Glutamatergic neuron (in vitro differentiated cells): Measurements from ENCODE around the gene CHST7. TPM values are rescaled to one million over a fixed set of nuclear protein-coding genes. Genes with fewer than 3 reads are reported as not detected.

Experiments
- DNase-seq: peaks from one replicate; pipeline ENCODE4 v3.0.0; 2022
- H3K27ac Mint-ChIP-seq: one replicate; pipeline ENCODE4 v1.8.0; 2020; ENCODE audit warnings: mild to moderate bottlenecking, mixed read lengths, inconsistent platforms; ENCODE audit not compliant: unreplicated experiment
- H3K27me3 Mint-ChIP-seq: one replicate; pipeline ENCODE4 v1.8.0; 2020; ENCODE audit warnings: mild to moderate bottlenecking, moderate library complexity, mixed read lengths, inconsistent platforms; ENCODE audit not compliant: unreplicated experiment
- H3K36me3 Mint-ChIP-seq: one replicate; pipeline ENCODE4 v1.8.0; 2020; ENCODE audit warnings: mild to moderate bottlenecking, mixed read lengths, inconsistent platforms; ENCODE audit not compliant: unreplicated experiment
- H3K4me1 Mint-ChIP-seq: one replicate; pipeline ENCODE4 v1.8.0; 2020; ENCODE audit warnings: mild to moderate bottlenecking, low read depth, mixed read lengths, inconsistent platforms; ENCODE audit not compliant: unreplicated experiment
- H3K4me3 Mint-ChIP-seq: one replicate; pipeline ENCODE4 v1.8.0; 2020; ENCODE audit warnings: mild to moderate bottlenecking, mixed read lengths, inconsistent platforms; ENCODE audit not compliant: unreplicated experiment
- H3K9me3 Mint-ChIP-seq: one replicate; pipeline ENCODE4 v1.8.0; 2020; ENCODE audit warnings: mild to moderate bottlenecking, moderate library complexity, mixed read lengths, inconsistent platforms; ENCODE audit not compliant: unreplicated experiment
- total RNA-seq: library from RNA; stranded (reverse); fragmentation: NEBNext Ultra II Directional; extraction: Animal tissue kit (Norgen Biotek cat#: 25700); gene quantifications from one replicate; pipeline ENCODE4 v1.2.1, GENCODE V29; 2021; ENCODE audit not compliant: unreplicated experiment
- TF ChIP-seq, protein P1 (sequence below): fragments of 200-600 bp; sonication (generic); IDR thresholded peaks from one replicate; pipeline ENCODE4 v1.5.0; 2021; ENCODE audit not compliant: partially characterized antibody, unreplicated experiment

CHST7 gene
- total RNA-seq, 1 donor from 2014 or later: 1.7 TPM

DNA sequence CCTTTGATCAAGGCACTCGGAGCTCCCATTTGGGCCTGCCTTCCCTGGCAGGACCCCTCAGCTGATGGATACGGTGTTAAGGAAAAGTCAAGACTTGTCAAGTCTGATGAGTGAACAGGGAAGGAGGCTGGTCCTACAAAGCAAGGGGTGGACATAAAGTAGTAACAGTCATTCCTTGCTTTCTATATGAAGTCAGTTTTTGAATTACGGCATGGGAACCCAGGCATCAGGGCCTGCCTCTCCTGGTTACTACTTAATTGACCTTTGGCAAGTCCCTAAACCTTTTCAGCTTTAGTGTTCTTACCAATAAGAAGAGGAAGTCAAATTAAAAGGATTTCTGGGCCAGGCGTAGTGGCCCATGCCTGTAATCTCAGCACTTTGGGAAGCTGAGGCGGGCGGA lies 7.0 kb downstream of the CHST7 start:
- H3K4me1 Mint-ChIP-seq: no peaks in the 10 kb centered on the region
- H3K4me3 Mint-ChIP-seq: no peak overlapping the region
- H3K36me3 Mint-ChIP-seq: no peaks in the 10 kb centered on the region
- TF ChIP-seq, protein P1, sequence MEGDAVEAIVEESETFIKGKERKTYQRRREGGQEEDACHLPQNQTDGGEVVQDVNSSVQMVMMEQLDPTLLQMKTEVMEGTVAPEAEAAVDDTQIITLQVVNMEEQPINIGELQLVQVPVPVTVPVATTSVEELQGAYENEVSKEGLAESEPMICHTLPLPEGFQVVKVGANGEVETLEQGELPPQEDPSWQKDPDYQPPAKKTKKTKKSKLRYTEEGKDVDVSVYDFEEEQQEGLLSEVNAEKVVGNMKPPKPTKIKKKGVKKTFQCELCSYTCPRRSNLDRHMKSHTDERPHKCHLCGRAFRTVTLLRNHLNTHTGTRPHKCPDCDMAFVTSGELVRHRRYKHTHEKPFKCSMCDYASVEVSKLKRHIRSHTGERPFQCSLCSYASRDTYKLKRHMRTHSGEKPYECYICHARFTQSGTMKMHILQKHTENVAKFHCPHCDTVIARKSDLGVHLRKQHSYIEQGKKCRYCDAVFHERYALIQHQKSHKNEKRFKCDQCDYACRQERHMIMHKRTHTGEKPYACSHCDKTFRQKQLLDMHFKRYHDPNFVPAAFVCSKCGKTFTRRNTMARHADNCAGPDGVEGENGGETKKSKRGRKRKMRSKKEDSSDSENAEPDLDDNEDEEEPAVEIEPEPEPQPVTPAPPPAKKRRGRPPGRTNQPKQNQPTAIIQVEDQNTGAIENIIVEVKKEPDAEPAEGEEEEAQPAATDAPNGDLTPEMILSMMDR: no peak
- peaks cover 5% of the 10 kb centered on the region for H3K9me3 Mint-ChIP-seq
- no peak overlapping the region for H3K27ac Mint-ChIP-seq
- no peaks in the 10 kb centered on the region for H3K27me3 Mint-ChIP-seq
- DNase-seq: no peak

DNA sequence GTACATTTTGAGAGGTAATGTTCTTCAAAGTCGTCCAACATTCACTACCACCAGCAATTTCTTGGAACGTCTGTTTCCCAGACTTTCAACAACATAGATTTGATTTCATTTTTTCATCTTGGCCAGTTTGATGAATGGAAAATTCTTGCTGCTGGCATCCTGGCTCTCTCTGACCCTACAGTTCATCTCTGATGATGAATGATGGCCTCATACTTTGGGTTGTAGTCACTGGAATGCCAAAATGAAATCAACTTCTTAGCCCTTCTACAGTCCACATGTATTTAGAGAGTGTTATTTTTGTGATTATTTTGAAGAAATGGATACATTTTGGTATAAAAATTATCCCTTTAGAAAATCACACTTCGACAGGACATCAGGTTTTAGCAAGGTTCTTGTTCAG lies 8.8 kb downstream of the CHST7 start:
- no peaks in the 10 kb centered on the region for H3K9me3 Mint-ChIP-seq
- H3K4me1 Mint-ChIP-seq: no peaks in the 10 kb centered on the region
- H3K4me3 Mint-ChIP-seq: no peak overlapping the region
- no peak for DNase-seq
- H3K27ac Mint-ChIP-seq: no peak overlapping the region
- no peaks in the 10 kb centered on the region for H3K36me3 Mint-ChIP-seq
- no peaks in the 10 kb centered on the region for H3K27me3 Mint-ChIP-seq
- TF ChIP-seq, protein P1: no peak

DNA sequence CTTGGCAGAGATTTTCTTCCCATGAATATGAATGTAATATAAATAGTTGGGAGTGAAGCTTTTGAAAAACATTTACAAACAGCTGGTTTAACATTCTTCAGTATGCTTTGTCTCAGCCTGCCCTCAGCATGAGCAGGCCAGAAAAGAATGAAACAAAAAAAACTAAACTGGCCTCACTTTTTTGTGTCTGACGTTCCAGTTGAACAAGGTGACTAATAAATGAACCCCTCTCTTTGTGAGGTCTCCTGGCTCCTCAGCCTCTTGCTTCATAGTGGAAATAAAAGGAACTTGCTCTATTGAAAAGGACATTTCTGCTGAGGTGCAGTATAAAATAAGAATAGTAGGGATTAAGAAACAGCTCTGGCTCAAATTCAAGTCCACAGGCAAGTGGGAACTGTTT lies 9.4 kb downstream of the CHST7 start:
- no peaks in the 10 kb centered on the region for H3K9me3 Mint-ChIP-seq
- no peaks in the 10 kb centered on the region for H3K4me1 Mint-ChIP-seq
- H3K4me3 Mint-ChIP-seq: no peak overlapping the region
- no peak for DNase-seq
- TF ChIP-seq, protein P1: no peak
- H3K27ac Mint-ChIP-seq: no peak overlapping the region
- H3K36me3 Mint-ChIP-seq: no peaks in the 10 kb centered on the region
- no peaks in the 10 kb centered on the region for H3K27me3 Mint-ChIP-seq

DNA sequence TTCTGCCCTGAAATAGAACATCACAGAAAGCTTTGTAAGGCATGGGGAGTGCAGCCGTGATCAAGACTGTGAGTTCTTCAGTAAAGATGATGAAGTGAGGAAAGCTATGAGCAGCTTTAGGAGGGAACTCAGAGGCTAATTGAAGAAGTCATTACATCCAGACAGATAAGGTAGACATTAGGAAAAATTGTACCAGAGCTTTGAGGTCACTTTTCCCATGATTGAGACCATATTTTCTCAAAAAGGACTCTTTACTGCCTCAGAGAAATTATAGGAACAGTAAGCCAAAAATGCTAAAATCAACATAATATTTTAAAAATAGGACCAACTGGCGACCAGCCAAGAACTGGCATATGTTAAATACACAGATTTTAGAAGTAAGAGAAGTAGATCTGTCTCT lies 11.2 kb downstream of the CHST7 start:
- H3K27ac Mint-ChIP-seq: no peak overlapping the region
- no peaks in the 10 kb centered on the region for H3K4me1 Mint-ChIP-seq
- H3K9me3 Mint-ChIP-seq: no peaks in the 10 kb centered on the region
- DNase-seq: no peak
- TF ChIP-seq, protein P1: no peak
- no peaks in the 10 kb centered on the region for H3K27me3 Mint-ChIP-seq
- H3K4me3 Mint-ChIP-seq: no peak overlapping the region
- no peaks in the 10 kb centered on the region for H3K36me3 Mint-ChIP-seq

DNA sequence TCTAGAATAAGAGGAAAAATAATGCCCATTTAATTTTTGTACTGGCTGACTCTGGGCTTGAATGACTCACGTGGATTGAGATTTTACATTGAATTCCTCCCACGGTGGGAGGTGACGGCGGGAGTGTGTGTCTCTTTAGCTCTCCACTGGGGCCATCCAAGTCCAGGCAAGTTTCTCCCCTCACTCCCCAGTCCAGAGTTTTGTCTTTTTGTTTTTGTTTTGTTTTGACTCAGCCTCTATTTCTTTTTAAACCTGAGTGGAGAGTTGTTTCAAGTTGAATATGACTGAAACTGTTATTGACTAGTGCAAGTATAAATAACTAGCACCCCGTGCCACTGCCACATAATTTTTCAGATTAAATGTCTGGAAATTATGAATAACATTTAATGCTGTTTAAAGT lies 13.6 kb downstream of the CHST7 start:
- Mint-ChIP-seq H3K4me3 (no peak overlapping the region), H3K27ac (no peak overlapping the region)

More for the DNA sequence above, 13.6 kb downstream of the CHST7 start:
- Mint-ChIP-seq H3K4me1 (peaks cover 2% of the 10 kb centered on the region), H3K9me3 (no peaks in the 10 kb centered on the region), H3K27me3 (no peaks in the 10 kb centered on the region), H3K36me3 (no peaks in the 10 kb centered on the region)
- TF ChIP-seq, protein P1: no peak
- no peak for DNase-seq
